GM19043 (cell line): ENCODE results near the gene ITPRIPL2.
A peak's percentile ranks its signal among the peaks of the same experiment; 100 is the strongest.

Source experiments
- ATAC-seq: cut with Tn5 transposase; IDR thresholded peaks from one replicate; pipeline ENCODE4 v1.9.1; 2021; ENCODE audit warnings: low read depth; ENCODE audit not compliant: unreplicated experiment

Gene ITPRIPL2

DNA sequence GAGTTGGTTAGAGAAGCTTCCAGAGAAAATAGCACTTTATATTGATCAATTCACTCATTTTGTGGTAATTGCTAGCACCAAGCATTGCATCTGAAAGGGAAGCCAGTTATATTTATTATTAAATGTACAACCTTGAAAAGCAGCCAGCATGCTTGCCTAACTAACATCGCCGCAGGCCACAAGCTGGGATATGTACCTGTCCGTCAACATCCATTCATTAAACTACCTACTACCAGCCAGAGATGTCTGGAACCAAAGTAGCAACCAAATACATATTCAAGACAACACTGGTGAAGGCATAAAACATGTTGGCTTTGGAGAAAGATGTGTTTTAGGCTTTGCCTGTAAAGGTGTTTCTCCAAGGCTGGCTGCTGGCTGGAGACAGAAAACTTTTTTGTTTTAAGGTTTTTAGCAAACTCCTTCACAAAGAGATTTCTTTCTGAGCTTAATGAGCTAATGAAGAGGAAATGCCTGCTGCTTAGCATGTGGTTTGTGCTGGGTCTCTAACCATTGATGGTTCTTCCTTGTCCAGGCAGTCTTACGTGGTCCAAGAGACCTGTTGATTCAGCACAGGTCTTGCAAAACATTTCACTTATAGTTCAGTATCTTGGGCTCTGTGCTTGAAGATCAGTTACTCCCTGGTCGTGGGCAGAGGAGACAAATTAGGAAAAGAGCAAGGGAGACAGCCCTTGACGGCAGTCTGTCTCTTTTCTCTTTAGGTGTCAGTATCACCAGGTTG, 3.1 kb downstream of the ITPRIPL2 start:
- no peak for ATAC-seq

GRCh38 chr16:19118938-19119431, 5.2 kb downstream of the ITPRIPL2 start:
- ATAC-seq, result no peak

DNA sequence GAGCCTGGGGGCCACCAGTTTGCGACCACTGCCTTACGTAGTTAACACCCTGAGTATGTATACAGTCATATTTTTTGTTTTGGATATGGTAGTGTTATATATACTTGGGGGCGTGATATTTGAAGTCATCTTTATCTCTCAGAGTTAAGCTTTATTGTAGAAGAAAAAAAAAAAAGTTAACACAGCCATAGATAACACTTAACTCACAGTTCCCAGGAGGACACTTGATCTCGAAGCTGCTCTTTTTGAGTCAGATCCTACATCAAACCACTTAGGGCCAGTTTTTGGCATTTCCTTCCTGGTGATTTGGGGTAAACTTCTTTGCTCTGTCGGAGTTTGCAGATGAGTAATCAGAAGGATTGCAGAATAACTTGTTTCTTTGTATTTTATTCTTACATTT, 5.8 kb downstream of the ITPRIPL2 start:
- ATAC-seq, result no peak

DNA sequence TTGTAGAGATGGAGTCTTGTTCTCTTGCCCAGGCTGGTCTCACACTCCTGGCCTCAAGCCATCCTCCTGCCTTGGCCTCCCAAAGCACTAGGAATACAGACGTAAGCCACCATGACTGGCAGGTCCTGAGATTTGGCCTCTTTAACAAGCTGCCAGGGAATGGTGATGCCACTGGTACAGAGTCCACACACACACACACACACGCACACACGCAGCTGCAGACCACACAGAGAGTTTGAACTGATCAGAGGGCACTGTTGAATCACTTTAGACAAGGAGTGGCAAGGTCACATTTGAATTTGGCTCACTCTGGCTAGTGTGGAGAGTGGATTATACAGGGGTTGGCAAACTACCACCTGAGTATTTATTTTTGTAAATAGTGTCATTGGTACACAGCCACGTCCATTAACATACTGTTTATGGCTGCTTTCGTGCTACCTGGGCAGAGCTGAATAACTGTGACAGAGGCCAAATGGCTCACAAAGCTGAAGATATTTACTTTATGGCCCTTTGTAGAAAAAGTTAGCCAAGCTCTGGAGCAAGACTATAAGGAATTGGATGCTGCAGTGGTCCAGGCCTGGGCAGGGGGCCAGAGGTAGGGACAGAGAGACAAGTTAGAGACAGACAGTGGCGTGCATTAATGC, 9.9 kb downstream of the ITPRIPL2 start:
- no peak for ATAC-seq

DNA sequence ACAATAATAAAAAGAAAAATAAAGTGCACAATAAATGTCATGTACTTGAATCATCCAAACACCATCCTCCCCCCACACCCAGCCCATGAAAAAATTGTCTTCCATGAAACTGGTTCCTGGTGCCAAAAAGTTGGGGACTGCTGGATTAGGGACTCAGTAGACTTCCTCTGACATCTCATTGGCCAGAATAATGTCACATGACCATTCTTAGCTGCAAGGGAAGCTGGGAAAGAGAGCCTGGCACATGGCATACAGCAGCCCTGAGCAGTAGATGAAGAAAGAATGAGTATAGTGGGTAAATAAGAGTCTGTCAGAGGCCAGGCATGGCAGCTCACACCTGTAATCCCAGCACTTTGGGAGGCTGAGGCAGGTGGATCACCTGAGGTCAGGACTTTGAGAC, 12.5 kb downstream of the ITPRIPL2 start:
- ATAC-seq, result no peak

DNA sequence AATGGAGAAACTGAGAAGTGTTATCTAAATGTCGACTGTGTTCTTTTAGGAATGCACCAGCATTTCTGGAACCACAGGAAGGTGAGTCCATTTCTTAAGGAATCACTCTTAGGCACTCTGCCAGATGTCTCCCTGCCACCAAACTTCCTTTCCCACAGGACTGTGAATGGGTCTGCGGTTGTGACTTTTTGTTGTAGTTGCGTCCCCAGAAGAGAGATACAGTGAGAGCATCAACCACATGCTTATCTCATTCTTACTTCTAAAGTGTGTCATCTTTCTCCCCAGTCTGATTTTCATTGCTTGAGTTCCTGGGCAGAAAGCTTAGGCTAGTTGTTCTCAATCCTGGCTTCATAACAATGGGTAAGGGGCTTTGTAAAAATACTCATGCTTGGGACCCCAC, 13.4 kb downstream of the ITPRIPL2 start:
- no peak for ATAC-seq

DNA sequence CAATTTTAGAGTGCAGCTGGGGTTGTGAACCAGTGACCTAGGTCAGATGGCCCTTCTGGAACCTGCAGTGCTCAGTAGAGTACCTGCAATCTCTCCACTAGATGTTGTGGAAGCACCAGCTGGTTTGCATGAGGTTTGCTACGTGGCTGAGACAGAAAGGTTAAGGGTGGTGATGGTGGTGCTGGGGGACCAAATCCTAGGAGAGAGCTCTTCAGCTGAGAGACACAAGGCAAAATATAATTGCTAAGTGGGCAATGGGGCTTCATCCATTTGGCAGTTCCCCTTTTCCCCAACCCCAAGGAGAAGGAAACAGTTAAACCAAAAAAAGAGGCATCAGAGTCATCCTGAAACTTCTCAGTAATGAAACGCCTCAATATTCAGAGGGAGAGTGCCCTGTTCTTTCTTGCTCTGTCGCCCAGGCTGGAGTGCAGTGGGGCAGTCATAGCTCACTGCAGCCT, 13.9 kb downstream of the ITPRIPL2 start:
- peak; percentile 51 for ATAC-seq

GRCh38 chr16:19128454-19129200, 14.9 kb downstream of the ITPRIPL2 start:
- ATAC-seq, result no peak

DNA sequence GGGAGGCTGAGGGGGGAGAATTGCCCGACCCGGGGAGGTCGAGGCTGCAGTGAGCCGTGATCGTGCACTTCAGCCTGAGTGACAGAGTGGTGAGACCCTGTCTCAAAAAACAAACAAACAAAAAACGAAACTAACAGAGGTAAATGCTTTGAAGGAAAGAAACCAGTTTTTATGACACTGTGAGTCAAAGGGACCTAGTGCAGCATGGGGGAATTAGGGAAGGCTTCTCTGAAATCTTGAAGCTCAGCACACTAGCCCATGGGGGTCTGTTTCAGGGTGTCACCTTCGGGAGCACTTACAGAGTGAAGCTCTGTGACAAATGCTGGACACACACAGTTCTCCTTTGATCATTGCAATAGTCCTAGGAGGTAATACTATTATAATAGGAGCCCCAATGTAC, 16.6 kb downstream of the ITPRIPL2 start:
- ATAC-seq, result no peak

GRCh38 chr16:19130852-19131824, 17.4 kb downstream of the ITPRIPL2 start:
- no peak for ATAC-seq

GRCh38 chr16:19131825-19132218, 18.1 kb downstream of the ITPRIPL2 start:
- no peak for ATAC-seq

DNA sequence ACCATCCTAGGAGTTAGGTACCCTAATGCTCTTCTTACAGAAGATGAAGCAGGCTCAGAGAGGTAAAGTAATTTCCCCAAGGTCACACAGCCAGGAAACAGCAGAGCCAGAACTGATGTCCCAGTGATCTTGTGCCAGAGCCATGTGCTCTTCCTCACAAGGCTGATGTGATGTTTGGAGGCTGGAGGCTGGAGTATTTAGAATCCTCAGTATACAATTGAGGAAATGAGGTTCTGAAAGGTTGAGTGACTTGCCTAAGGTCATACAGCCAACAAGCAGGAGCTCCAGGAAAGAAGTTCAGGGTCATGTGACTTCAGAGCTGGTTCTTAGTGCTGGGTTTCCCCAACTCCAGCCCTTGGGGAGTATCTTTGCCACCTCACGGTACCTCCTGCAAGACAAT, 18.5 kb downstream of the ITPRIPL2 start:
- no peak for ATAC-seq

DNA sequence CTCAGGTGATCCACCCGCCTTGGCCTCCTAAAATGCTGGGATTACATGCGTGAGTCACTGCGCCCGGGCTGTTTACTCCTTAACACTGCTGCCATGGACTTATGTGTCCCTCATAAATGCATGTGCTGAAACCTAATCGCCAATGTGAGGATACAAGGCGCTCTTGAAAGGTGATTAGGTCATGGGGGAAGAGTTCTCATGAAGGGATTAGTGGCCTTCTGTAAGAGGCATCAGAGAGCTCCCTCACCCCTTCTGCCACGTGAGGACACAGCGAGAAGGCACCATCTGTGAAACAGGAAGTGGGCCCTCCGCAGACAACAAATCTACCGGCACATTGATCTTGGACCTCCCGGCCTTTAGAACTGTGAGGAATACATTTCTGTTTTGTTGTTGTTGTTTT, 19.1 kb downstream of the ITPRIPL2 start:
- no peak for ATAC-seq

- no peak for ATAC-seq
These were observed 19.8 kb downstream of the ITPRIPL2 start for GRCh38 chr16:19133600-19133999.

DNA sequence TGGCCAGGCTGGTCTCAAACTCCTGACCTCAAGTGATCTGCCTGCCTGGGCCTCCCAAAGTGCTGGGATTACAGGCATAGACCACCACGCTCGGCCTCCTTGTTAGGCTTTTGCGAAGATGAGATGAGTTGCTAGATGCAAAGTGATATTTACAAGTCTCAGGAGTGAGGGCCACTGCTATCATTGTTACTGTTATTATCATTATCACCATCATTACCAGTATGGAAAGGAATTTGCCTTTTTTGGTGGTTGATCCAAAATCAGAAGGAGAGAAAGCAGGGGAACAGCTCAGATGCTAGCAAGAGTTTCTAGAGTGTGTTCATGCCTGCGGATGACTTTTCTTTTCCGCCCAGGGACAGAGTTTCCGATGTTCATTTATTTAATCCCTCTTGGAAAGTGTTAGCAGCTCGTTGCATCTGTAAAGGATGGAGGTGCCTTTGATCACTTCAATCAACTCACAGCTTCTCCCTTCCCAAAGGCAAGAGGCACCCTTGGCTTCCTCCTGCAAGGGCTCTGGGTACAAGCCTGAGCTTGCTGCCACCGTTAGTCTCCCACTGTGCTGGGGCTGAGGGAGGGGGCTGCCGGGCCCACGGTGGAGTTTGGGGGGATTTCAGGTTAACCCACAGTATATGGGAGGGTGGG, 21.6 kb downstream of the ITPRIPL2 start:
- no peak for ATAC-seq

GRCh38 chr16:19135896-19136438, 22.2 kb downstream of the ITPRIPL2 start:
- no peak for ATAC-seq

DNA sequence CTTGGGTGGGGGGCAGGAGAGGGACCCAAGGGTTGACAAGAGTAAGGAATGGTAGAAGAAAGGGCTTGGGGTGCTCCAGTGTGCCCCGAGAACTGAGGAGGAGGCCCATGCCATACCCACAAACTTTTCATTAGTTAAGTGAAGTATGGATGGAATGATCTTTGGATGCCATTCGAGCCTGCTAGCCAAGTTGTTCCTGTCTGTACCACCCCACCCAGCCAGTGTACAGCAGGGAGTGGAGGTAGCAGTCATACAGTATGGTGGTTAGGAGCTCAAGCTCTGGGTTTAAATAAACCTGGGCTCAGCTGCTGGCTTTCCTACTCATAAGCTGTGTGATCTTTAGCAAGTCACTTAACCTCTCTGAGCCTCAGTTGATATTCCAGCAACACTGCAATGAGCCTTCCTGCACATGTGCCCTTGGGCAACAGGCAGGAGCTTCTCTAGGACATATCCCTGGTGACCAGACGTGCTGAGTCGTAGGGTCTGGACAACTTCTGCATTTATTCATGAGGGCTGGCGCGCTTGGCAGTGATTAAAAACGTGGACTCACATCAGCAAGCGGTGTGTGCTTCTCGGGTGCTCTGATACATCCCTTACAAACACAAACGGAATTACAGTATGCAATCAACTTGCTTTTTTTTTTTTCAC, 22.9 kb downstream of the ITPRIPL2 start:
- ATAC-seq, result no peak

DNA sequence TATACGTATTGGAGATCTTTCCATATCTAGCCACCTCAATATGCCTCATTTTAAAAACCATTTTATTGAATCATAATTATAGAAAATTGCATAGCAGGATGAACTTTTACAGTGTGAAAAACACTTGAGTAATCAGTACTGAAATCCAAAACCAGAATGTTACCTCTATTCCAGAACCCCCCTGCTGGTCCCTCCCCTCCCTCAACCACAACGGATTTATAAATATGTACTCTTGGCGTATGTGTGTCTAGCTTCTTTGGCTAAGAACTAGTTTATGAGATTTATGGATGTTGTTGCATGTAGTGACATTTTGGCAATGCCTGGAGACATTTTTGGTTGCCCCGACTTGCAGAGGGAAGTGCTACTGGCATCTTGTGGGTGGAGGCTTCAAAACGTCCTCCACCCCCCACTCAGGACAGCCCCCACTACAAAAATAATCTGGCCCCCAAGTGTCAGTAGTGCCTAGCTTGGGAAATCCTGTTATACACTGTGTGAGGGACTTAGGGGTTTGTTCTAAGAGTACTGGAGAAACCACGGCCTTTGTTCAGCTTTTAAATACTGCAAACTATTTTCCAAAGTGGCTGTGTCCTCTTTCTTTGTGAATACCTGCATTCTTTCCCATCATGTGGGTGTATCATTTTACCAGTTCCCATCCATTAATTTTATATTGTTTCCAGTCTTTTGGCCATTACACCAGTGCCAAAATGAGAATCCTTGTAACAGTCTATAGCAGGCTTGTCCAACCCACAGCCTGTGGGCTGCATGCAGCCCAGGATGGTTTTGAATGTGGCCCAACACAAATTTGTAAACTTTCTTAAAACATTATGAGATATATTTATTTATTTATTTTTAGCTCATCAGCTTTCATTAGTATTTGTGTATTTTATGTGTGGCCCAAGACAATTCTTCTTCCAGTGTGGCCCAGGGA, 23.7 kb downstream of the ITPRIPL2 start:
- ATAC-seq, result no peak
